ENCODE measurements around the gene CYB5A. TPM values are rescaled to one million over a fixed set of nuclear protein-coding genes. Genes with fewer than 3 reads are reported as not detected.

Gene CYB5A
- polyA plus RNA-seq, 2 of the 4 experiments (the other 2 are of a cell fraction): 132 to 267 TPM

DNA sequence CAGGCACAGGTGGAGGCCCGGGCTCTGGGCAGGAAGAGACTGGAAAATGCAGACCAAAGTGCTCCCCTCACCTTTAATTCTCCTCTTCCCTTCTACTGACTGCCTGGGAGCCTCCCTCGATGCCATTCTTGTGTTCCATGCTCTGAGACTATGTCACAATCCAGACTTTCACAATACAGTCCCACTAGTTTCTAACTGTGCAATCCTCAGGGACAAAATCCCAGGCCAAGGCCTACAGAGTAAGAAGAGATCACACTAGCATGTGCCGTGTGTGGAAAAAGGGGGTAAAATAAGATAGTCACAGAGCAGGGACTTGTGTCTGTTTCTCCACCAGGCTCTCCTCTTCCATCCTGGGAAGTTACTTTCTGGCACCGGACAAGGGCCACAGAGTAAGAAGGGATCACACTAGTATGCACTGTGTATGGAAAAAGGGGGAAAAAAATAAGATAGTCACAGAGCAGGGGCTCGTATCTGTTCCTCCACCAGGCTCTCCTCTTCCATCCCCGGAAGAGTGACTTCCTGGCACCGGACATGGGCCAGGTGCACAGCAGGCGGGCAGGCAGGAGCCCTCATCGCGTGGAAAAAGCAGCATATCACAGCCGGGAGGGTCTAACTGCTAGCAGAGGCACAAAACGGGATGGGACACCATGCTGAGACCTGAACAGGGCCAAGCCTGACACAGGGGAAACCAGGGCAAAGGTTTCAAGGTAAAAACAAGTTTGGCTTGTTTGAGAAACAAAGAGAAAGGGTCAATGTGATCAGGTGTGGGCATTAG is 9.6 kb downstream of the CYB5A start:
- H3K4me1 ChIP-seq: peaks cover 48% of the 10 kb centered on the region
- H3K9me3 ChIP-seq: no peaks in the 10 kb centered on the region
- POLR2A ChIA-PET: no interaction called here
- H3K4me2 ChIP-seq: peak overlapping the region; percentile 44
- peak overlapping the region; percentile 58 to 64; a peak in 5 of 6 replicates for H3K27ac ChIP-seq
- CTCF ChIA-PET: no interaction called here
- DNase-seq (ENCODE audit: low read depth in 1 of 2, low spot score in 1 of 2) (no peak), ATAC-seq (0 out of 6 replicates have a peak, but pooled peaks of 1 of the 2 experiments have one; percentile 13), FAIRE-seq (no peak)
- TF ChIP-seq, protein P1, sequence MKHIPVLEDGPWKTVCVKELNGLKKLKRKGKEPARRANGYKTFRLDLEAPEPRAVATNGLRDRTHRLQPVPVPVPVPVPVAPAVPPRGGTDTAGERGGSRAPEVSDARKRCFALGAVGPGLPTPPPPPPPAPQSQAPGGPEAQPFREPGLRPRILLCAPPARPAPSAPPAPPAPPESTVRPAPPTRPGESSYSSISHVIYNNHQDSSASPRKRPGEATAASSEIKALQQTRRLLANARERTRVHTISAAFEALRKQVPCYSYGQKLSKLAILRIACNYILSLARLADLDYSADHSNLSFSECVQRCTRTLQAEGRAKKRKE (CRISPR knock-in tag; IDR thresholded peaks at IDR 0.05; ENCODE audit: low read depth): no peak
- TF ChIP-seq CEBPB (IDR thresholded peaks at IDR 0.05): peak in 1 of 2 experiments; percentile 20; a peak in 1 of 4 replicates
- 82% methylated on average over 12 of the region's 12 CpGs for WGBS (ENCODE audit: missing lambda C conversion rate)
- H3K4me3 ChIP-seq: no peak overlapping the region

DNA sequence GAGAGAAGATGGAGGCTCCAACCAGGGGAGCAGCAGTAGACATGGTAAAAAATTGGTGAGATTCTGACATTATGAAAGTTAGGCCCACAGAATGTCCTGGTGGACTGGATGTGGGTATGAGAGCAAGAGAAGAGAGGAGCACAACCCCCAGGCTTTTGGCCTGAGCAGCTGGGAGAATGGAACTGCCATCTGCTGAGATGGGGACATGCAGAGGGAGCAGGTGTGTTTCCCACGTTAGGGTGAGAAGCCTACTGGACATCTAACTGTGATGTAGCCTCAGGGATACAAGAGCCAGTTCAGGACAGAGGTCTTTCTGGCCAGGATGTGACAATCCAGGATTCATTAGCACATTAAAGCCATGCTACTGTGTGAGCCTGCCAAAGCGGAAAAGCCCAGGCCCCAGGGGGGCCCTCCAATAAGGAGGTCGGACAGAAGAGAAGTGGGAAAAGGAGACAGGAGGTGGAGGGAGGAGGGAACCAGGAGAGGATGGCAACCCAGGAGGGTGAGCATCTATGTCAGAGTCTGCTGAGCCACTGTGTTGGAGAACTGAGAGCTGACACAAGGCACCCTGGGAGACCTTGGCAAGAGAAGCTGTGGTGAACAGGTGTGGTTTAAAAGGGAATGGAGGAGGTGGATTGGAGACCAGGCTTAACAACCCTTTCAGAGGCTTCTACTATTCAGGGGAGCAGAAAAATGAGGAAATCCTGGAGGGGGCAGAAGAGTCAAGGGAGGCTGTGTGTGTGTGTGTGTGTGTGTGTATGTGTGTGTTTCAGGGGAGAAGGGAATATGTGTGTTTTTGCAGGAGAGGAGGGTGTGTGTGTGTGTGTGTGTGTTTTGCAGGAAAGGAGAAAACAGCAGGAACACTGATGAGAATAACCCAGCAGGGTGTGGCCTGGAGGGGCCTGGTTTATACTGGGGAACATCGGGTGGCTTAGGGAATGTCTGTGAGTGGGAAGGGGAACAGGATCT is 10.5 kb downstream of the CYB5A start:
- no peak overlapping the region for H3K4me3 ChIP-seq
- POLR2A ChIA-PET: no interaction called here
- TF ChIP-seq RCOR1 (IDR thresholded peaks at IDR 0.05; ENCODE audit: low read depth, low read length) (no peak), POLR2AphosphoS2 (conservative IDR thresholded peaks at IDR 0.05; ENCODE audit: low read length) (no peak), NPAS2 (CRISPR knock-in tag; IDR thresholded peaks at IDR 0.05; ENCODE audit: borderline replicate concordance) (no peak), BHLHE40 (IDR thresholded peaks at IDR 0.05; ENCODE audit: low read depth, low read length) (no peak), KDM1A (IDR thresholded peaks at IDR 0.05; ENCODE audit: low read depth) (no peak), PHF8 (IDR thresholded peaks at IDR 0.05; ENCODE audit: borderline replicate concordance, low read depth) (no peak), SREBF2 (IDR thresholded peaks at IDR 0.05) (no peak), MAX (IDR thresholded peaks at IDR 0.05) (no peak), GATA3 (IDR thresholded peaks at IDR 0.05; ENCODE audit: borderline replicate concordance) (no peak), NR3C1 (IDR thresholded peaks at IDR 0.05) (no peak), SMC3 (IDR thresholded peaks at IDR 0.05) (no peak), EHMT2 (IDR thresholded peaks at IDR 0.05; ENCODE audit: low read depth) (no peak), TP53 (CRISPR knock-in tag; IDR thresholded peaks at IDR 0.05) (no peak)
- TF ChIP-seq, protein P2, sequence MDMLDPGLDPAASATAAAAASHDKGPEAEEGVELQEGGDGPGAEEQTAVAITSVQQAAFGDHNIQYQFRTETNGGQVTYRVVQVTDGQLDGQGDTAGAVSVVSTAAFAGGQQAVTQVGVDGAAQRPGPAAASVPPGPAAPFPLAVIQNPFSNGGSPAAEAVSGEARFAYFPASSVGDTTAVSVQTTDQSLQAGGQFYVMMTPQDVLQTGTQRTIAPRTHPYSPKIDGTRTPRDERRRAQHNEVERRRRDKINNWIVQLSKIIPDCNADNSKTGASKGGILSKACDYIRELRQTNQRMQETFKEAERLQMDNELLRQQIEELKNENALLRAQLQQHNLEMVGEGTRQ (IDR thresholded peaks at IDR 0.05): no peak
- CTCF ChIA-PET: no interaction called here
- H3K27ac ChIP-seq: peak overlapping the region; percentile 58 to 64; a peak in 5 of 6 replicates
- FAIRE-seq: no peak
- 66% methylated on average over 4 of the region's 4 CpGs for WGBS (ENCODE audit: missing lambda C conversion rate)
- no peak; a peak in 1 of 6 replicates for ATAC-seq
- no peak for DNase-seq (ENCODE audit: low read depth in 1 of 2, low spot score in 1 of 2)
- no peaks in the 10 kb centered on the region for H3K9me3 ChIP-seq
- peak overlapping the region; percentile 44 for H3K4me2 ChIP-seq
- H3K4me1 ChIP-seq: peaks cover 39% of the 10 kb centered on the region

DNA sequence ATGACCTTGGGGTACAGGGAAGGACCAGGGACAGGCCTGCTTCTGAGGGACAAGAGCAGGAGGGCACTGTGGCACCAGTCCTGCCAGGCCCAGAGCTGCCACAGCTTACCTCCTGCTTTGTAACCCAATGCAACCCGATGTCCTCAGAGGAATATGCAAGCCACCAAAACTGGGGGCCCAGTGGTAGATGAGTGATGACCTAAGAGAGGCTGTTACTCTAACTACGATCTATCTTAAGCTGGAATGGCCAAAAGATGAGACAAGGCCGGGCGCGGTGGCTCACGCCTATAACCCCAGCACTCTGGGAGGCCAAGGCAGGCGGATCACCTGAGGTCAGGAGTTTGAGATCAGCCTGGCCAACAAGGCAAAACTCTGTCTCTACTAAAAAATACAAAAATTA is 12.8 kb downstream of the CYB5A start:
- Histone ChIP-seq H3K9me3 (no peaks in the 10 kb centered on the region), H3K4me3 (no peak overlapping the region), H3K27ac (no peak overlapping the region), H3K4me1 (peaks cover 26% of the 10 kb centered on the region), H3K4me2 (no peak overlapping the region)
- FAIRE-seq: no peak
- CTCF ChIA-PET: no interaction called here
- ATAC-seq: no peak
- DNase-seq (ENCODE audit: low read depth in 1 of 2, low spot score in 1 of 2): no peak
- POLR2A ChIA-PET: no interaction called here
- 91% methylated on average over 3 of the region's 7 CpGs for WGBS (ENCODE audit: missing lambda C conversion rate)
- TF ChIP-seq RFX5 (IDR thresholded peaks at IDR 0.05) (no peak), NFE2L2 (conservative IDR thresholded peaks at IDR 0.05; ENCODE audit: low read length) (no peak), JUN (IDR thresholded peaks at IDR 0.05) (no peak), SREBF2 (IDR thresholded peaks at IDR 0.05) (no peak), HDAC2 (IDR thresholded peaks at IDR 0.05) (no peak), KDM5A (IDR thresholded peaks at IDR 0.05) (no peak), FOSB (CRISPR knock-in tag; IDR thresholded peaks at IDR 0.05) (no peak), NR3C1 (IDR thresholded peaks at IDR 0.05) (no peak), CEBPB (IDR thresholded peaks at IDR 0.05) (no peak), MAX (IDR thresholded peaks at IDR 0.05) (no peak), CHD4 (IDR thresholded peaks at IDR 0.05; ENCODE audit: borderline replicate concordance) (no peak), BHLHE40 (IDR thresholded peaks at IDR 0.05; ENCODE audit: low read depth, low read length) (no peak), NPAS2 (CRISPR knock-in tag; IDR thresholded peaks at IDR 0.05; ENCODE audit: borderline replicate concordance) (no peak), FOXS1 (CRISPR knock-in tag; IDR thresholded peaks at IDR 0.05) (no peak), HEYL (CRISPR knock-in tag; IDR thresholded peaks at IDR 0.05) (no peak)
- TF ChIP-seq, protein P2 (IDR thresholded peaks at IDR 0.05): no peak
- TF ChIP-seq, protein P3, sequence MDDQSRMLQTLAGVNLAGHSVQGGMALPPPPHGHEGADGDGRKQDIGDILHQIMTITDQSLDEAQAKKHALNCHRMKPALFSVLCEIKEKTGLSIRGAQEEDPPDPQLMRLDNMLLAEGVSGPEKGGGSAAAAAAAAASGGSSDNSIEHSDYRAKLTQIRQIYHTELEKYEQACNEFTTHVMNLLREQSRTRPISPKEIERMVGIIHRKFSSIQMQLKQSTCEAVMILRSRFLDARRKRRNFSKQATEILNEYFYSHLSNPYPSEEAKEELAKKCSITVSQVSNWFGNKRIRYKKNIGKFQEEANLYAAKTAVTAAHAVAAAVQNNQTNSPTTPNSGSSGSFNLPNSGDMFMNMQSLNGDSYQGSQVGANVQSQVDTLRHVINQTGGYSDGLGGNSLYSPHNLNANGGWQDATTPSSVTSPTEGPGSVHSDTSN (IDR thresholded peaks at IDR 0.05): no peak
